Activated naive CD8-positive, alpha-beta T cell treated with anti-CD3 and anti-CD28 coated beads, Interleukin-2, amount 50 U/mL, for 24 hours (primary cell): ENCODE results near the gene SESN2.
A peak's percentile ranks its signal among the peaks of the same experiment; 100 is the strongest.

ENCODE experiments used
- ATAC-seq: fragments of 150-1000 bp; cut with Tn5 transposase; one replicate; pipeline ENCODE4 v1.10.0; 2021
- DNase-seq: peaks from one replicate; pipeline ENCODE4 v3.0.0; 2021
- H3K27ac Mint-ChIP-seq: one replicate; pipeline ENCODE4 v1.8.0; 2021; ENCODE audit warnings: mild to moderate bottlenecking, mixed read lengths
- H3K27me3 Mint-ChIP-seq: one replicate; pipeline ENCODE4 v1.8.0; 2021; ENCODE audit warnings: mixed read lengths
- H3K36me3 Mint-ChIP-seq: one replicate; pipeline ENCODE4 v1.8.0; 2021; ENCODE audit warnings: low read depth, mixed read lengths
- H3K4me1 Mint-ChIP-seq: one replicate; pipeline ENCODE4 v1.8.0; 2021; ENCODE audit warnings: mixed read lengths
- H3K4me3 Mint-ChIP-seq: one replicate; pipeline ENCODE4 v1.8.0; 2021; ENCODE audit warnings: mild to moderate bottlenecking, moderate library complexity, mixed read lengths
- H3K9me3 Mint-ChIP-seq: one replicate; pipeline ENCODE4 v1.8.0; 2021; ENCODE audit warnings: mixed read lengths

SESN2 gene

DNA sequence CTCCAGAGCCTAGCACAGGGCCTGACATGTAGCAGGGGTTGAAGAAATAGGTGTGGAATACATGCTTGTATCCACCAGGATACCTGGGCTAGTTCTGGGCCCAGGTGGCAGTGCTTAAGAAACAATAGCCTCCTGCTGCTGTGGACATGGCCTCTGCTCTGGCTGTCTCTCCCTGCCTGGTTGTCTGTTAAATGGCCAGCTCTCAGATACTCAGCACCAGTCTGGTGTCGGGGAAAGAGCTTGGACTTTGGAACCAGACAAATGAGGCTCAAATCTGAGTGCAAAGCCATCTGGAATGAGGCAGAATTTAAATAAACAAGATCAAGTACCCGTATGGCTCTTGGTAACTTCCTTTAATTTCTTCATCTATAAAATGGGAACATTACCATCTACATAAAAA, 31.5 kb downstream of the SESN2 start:
- no peaks in the 10 kb centered on the region for H3K4me1 Mint-ChIP-seq
- no peak overlapping the region for H3K27ac Mint-ChIP-seq
- no peak overlapping the region for H3K4me3 Mint-ChIP-seq
- DNase-seq, result no peak
- ATAC-seq, result no peak
- no peaks in the 10 kb centered on the region for H3K27me3 Mint-ChIP-seq
- no peaks in the 10 kb centered on the region for H3K36me3 Mint-ChIP-seq
- H3K9me3 Mint-ChIP-seq, result no peaks in the 10 kb centered on the region

DNA sequence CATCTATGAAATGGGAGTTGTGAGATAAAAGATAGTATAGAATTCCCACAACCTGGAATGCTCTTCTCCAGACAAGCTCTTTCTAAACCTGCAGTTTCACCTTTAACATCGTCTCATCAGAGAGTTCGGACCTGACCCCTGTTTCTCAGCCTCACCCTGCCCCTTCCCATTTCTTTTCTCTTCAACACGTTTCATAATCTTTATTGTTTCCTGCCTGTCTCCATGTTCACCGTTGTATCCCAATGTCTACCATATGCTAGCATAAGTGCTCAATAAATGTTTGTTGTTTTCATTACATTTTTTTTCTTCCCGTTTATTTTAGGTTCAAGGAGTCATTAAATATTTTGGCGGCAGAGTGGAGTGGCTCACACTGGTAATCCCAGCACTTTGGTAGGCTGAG, 32.4 kb downstream of the SESN2 start:
- Mint-ChIP-seq H3K4me3 (no peak overlapping the region), H3K27me3 (no peaks in the 10 kb centered on the region)

GRCh38 chr1:28295936-28296335, 36.6 kb downstream of the SESN2 start:
- no peak overlapping the region for H3K27ac Mint-ChIP-seq
- H3K4me3 Mint-ChIP-seq, result no peak overlapping the region
- H3K36me3 Mint-ChIP-seq, result no peaks in the 10 kb centered on the region
- no peaks in the 10 kb centered on the region for H3K27me3 Mint-ChIP-seq
- ATAC-seq, result no peak
- no peaks in the 10 kb centered on the region for H3K4me1 Mint-ChIP-seq
- no peaks in the 10 kb centered on the region for H3K9me3 Mint-ChIP-seq
- DNase-seq, result no peak

More for the DNA sequence above, 32.4 kb downstream of the SESN2 start:
- H3K4me1 Mint-ChIP-seq, result no peaks in the 10 kb centered on the region
- no peak for ATAC-seq
- DNase-seq, result no peak
- H3K36me3 Mint-ChIP-seq, result no peaks in the 10 kb centered on the region
- H3K9me3 Mint-ChIP-seq, result no peaks in the 10 kb centered on the region
- no peak overlapping the region for H3K27ac Mint-ChIP-seq

- Mint-ChIP-seq H3K36me3 (no peaks in the 10 kb centered on the region), H3K4me3 (no peak overlapping the region), H3K4me1 (no peaks in the 10 kb centered on the region), H3K27me3 (no peaks in the 10 kb centered on the region), H3K27ac (no peak overlapping the region), H3K9me3 (no peaks in the 10 kb centered on the region)
- ATAC-seq (no peak), DNase-seq (no peak)
Observed at GRCh38 chr1:28296401-28297261, 37.3 kb downstream of the SESN2 start.

DNA sequence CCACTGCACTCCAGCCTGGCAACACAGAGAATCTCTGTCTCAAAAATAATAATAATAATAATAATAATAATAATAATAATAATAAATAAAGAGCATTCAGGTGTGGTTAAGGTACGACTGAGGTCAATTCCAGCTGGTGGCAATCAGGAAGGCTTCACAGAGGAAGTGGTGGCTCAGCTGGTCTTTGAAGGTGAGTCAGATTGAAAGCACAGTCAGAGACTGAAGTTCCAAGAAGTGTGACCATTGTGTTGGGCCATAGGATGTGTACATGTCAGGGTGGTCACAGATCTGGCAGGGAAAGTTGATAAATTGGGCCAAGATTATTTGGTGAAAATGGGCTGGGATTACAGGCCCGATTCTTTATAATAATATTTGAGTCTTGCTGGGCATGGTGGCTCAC, 38.5 kb downstream of the SESN2 start:
- H3K9me3 Mint-ChIP-seq, result no peaks in the 10 kb centered on the region
- no peaks in the 10 kb centered on the region for H3K4me1 Mint-ChIP-seq
- no peak overlapping the region for H3K27ac Mint-ChIP-seq
- no peak overlapping the region for H3K4me3 Mint-ChIP-seq
- DNase-seq, result peak; percentile 4
- ATAC-seq, result peak; percentile 63
- H3K36me3 Mint-ChIP-seq, result no peaks in the 10 kb centered on the region
- H3K27me3 Mint-ChIP-seq, result no peaks in the 10 kb centered on the region

GRCh38 chr1:28298438-28298837, 39.1 kb downstream of the SESN2 start:
- Mint-ChIP-seq H3K4me1 (no peaks in the 10 kb centered on the region), H3K9me3 (no peaks in the 10 kb centered on the region), H3K27ac (no peak overlapping the region), H3K27me3 (peaks cover 2% of the 10 kb centered on the region), H3K36me3 (no peaks in the 10 kb centered on the region), H3K4me3 (no peak overlapping the region)
- ATAC-seq (no peak), DNase-seq (no peak)

DNA sequence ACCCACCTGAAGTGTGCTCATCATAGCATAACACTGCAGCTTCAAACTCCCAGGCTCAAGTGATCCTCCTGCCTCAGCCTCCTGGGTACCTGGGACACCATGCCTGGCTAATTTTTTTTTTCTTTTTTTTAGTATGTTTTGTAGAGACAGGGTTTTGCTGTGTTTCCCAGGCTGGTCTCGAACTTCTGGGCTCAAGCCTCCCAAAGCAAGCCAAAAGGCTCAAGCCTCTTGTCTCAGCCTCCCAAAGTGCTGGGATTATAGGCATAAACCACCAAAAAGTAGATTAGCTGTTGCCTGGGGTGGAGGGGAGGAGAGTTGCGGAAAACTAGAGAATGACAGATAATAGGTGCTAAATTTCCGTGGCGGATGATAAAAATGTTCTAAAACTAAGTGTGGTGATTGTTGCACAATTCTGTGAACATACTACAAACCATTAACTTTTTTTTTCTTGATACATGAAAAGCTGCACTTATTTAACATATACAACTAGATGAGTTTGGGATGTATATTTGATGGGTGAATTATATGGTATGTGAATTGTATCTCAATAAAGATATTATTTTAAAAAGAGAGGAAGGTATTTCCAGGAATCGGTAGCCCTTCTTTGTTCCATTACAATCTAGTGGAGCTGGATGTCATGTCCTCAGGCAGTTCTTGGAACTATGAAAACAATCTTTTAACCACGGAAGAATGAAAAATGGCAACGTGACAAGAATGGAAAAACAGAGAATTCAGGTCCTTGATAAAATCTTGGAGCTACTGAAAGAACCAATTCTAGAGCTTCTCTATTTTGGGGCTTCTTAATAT, 42.3 kb downstream of the SESN2 start:
- no peak overlapping the region for H3K27ac Mint-ChIP-seq
- no peaks in the 10 kb centered on the region for H3K4me1 Mint-ChIP-seq
- no peaks in the 10 kb centered on the region for H3K36me3 Mint-ChIP-seq
- no peak overlapping the region for H3K4me3 Mint-ChIP-seq
- H3K9me3 Mint-ChIP-seq, result no peaks in the 10 kb centered on the region
- DNase-seq (no peak), ATAC-seq (no peak)
- H3K27me3 Mint-ChIP-seq, result peaks cover 2% of the 10 kb centered on the region

DNA sequence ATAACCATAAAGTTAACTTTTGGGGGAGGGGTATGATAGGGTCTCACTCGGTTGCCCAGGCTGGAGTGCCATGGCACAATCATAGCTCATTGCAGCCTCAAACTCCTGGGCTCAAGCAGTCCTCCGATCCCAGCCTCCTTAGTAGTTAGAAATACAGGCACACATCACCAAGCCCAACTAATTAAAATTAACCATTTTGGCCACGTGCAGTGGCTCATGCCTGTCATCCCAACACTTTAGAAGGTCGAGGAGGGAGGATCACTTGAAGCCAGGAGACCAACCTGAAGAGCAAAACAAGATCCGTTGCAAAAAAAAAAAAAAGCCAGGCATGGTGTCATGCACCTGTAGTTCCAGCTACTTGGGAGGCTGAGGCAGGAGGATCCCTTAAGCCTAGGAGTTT, 42.9 kb downstream of the SESN2 start:
- no peak for ATAC-seq
- Mint-ChIP-seq H3K27me3 (peaks cover 2% of the 10 kb centered on the region), H3K9me3 (no peaks in the 10 kb centered on the region), H3K27ac (no peak overlapping the region), H3K4me3 (no peak overlapping the region), H3K4me1 (no peaks in the 10 kb centered on the region), H3K36me3 (no peaks in the 10 kb centered on the region)
- DNase-seq, result no peak

DNA sequence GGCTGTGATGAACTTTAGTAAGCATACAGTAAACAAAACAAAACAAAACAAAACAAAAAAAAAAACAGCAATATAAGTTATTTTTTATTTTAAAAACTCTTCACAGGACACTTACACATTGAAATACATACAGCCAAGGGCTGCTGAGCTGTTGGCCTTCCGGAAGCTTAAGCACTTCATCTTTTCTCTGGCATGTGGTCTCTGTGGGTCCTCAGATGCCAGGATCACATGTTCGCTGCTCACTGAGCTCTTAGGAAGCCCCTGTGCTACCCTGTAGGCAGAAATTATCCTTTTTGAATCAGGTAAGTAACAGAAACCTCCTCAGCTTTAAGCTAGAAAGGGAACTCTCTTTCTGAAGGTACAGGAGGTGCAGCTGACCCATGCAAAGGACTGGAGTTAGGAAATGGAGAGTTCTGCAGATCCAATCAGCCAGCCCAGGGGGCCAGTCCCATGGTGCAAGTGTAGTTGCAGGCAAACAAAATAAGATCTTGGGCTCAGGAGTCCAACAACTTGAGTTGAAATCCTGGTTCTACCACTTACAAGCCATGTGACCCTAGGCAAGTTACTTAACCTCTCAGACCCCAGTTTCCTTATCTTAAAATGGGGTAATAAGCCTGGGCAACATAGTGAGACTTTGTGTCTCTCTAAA, 47.1 kb downstream of the SESN2 start:
- no peaks in the 10 kb centered on the region for H3K4me1 Mint-ChIP-seq
- H3K9me3 Mint-ChIP-seq, result no peaks in the 10 kb centered on the region
- no peak overlapping the region for H3K4me3 Mint-ChIP-seq
- no peak overlapping the region for H3K27ac Mint-ChIP-seq
- no peaks in the 10 kb centered on the region for H3K36me3 Mint-ChIP-seq
- DNase-seq, result no peak
- peaks cover 2% of the 10 kb centered on the region for H3K27me3 Mint-ChIP-seq
- no peak for ATAC-seq

GRCh38 chr1:28308750-28309149, 49.4 kb downstream of the SESN2 start:
- DNase-seq (no peak), ATAC-seq (no peak)
- H3K4me1 Mint-ChIP-seq, result no peaks in the 10 kb centered on the region
- H3K9me3 Mint-ChIP-seq, result no peaks in the 10 kb centered on the region
- no peak overlapping the region for H3K27ac Mint-ChIP-seq
- H3K27me3 Mint-ChIP-seq, result no peaks in the 10 kb centered on the region
- H3K36me3 Mint-ChIP-seq, result no peaks in the 10 kb centered on the region
- H3K4me3 Mint-ChIP-seq, result no peak overlapping the region

- Mint-ChIP-seq H3K4me3 (no peak overlapping the region), H3K27ac (no peak overlapping the region), H3K9me3 (no peaks in the 10 kb centered on the region), H3K4me1 (no peaks in the 10 kb centered on the region), H3K27me3 (no peaks in the 10 kb centered on the region), H3K36me3 (no peaks in the 10 kb centered on the region)
- DNase-seq, result no peak
- no peak for ATAC-seq
Observed at GRCh38 chr1:28309702-28310101, 50.4 kb downstream of the SESN2 start.

DNA sequence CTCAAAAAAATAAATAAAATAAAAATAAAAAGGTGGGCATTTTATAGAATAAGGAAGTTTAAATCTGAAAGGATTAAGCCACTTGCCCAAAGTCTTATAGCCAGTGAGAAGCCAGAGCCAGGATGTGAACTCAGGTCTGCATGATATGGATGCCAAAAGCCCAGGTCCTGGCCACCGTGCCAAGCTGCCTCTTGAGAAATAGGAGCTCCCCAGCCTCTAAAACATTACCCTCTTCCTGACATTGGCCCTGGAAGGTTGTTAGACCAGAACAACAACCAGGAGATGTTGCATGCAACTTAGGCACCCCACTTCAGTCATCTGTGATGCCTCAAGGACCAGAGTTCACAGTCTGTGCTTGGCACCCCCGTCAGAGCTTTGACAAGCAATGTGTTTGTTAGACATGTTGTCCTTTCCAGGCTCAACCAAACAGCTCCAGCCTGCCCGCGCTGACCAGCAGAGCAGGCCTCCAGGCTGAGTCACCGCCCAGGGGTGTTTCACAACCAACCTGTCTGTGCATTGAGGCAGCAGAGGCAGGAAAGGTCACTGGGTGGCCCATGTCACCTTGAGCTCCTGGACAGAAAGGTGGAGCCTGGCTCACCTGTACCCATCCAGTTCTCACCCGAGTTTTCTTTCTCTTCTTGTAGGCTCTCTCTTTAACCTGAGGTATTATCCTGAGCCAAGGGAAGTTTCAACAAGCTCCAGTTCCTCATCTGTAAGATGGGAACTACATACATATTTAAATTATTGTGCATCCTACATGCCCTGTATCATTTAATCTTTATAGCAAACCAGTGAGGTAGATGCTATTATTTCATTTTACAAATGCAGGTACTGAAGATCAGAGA, 54.6 kb downstream of the SESN2 start:
- Mint-ChIP-seq H3K27me3 (no peaks in the 10 kb centered on the region), H3K4me1 (no peaks in the 10 kb centered on the region), H3K4me3 (no peak overlapping the region), H3K27ac (no peak overlapping the region), H3K36me3 (no peaks in the 10 kb centered on the region), H3K9me3 (no peaks in the 10 kb centered on the region)
- no peak for DNase-seq
- ATAC-seq, result no peak

GRCh38 chr1:28314547-28314941, 55.2 kb downstream of the SESN2 start:
- no peaks in the 10 kb centered on the region for H3K27me3 Mint-ChIP-seq
- no peaks in the 10 kb centered on the region for H3K9me3 Mint-ChIP-seq
- H3K4me1 Mint-ChIP-seq, result no peaks in the 10 kb centered on the region
- no peak for DNase-seq
- no peak overlapping the region for H3K4me3 Mint-ChIP-seq
- H3K27ac Mint-ChIP-seq, result no peak overlapping the region
- ATAC-seq, result no peak
- H3K36me3 Mint-ChIP-seq, result no peaks in the 10 kb centered on the region

DNA sequence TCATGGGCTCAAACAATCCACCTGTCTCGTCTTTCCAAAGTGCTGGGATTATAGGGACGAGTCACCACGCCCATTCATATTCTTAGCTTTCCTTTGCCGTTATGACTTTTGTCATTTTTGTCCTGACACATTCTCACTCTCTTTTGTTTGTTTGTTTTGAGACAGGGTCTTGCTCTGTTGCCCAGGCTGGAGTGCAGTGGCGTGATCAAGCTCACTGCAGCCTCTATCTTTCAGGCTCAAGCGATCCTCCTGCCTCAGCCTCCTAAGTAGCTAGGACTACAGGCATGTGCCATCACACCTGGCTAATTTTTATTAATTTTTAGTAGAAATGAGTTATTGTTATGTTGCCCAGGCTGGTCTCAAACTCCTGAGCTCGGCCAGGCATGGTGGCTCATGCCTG, 57.7 kb downstream of the SESN2 start:
- Mint-ChIP-seq H3K9me3 (no peaks in the 10 kb centered on the region), H3K27ac (no peak overlapping the region), H3K4me3 (no peak overlapping the region), H3K4me1 (no peaks in the 10 kb centered on the region), H3K27me3 (no peaks in the 10 kb centered on the region), H3K36me3 (no peaks in the 10 kb centered on the region)
- DNase-seq, result no peak
- no peak for ATAC-seq
